ENCODE data around the gene TRPM5.

Gene TRPM5

GRCh38 chr11:2462986-2463765 lies 18.9 kb upstream of the TRPM5 start:
- Histone ChIP-seq H3K27me3 (ENCODE audit: insufficient read depth, low read depth, severe bottlenecking) (peaks cover 32% of the 10 kb centered on the region), H3K4me3 (ENCODE audit: low read depth, low read length) (no peak overlapping the region), H3K36me3 (no peaks in the 10 kb centered on the region), H3K9me3 (ENCODE audit: severe bottlenecking) (no peaks in the 10 kb centered on the region), H3K27ac (no peak overlapping the region)
- TF ChIP-seq CTCF (IDR thresholded peaks at IDR 0.05; ENCODE audit: low read depth, low read length): no peak
- DNase-seq: no peak

GRCh38 chr11:2462543-2462985 lies 18.2 kb upstream of the TRPM5 start:
- no peak for TF ChIP-seq CTCF (IDR thresholded peaks at IDR 0.05; ENCODE audit: low read depth, low read length)
- no peaks in the 10 kb centered on the region for H3K36me3 ChIP-seq
- no peak overlapping the region for H3K4me3 ChIP-seq (ENCODE audit: low read depth, low read length)
- peaks cover 31% of the 10 kb centered on the region for H3K27me3 ChIP-seq (ENCODE audit: insufficient read depth, low read depth, severe bottlenecking)
- H3K9me3 ChIP-seq (ENCODE audit: severe bottlenecking): no peaks in the 10 kb centered on the region
- no peak overlapping the region for H3K27ac ChIP-seq
- no peak for DNase-seq

GRCh38 chr11:2461956-2462542 lies 17.7 kb upstream of the TRPM5 start:
- H3K4me3 ChIP-seq (ENCODE audit: low read depth, low read length): no peak overlapping the region
- DNase-seq: no peak
- peaks cover 32% of the 10 kb centered on the region for H3K27me3 ChIP-seq (ENCODE audit: insufficient read depth, low read depth, severe bottlenecking)
- no peak for TF ChIP-seq CTCF (IDR thresholded peaks at IDR 0.05; ENCODE audit: low read depth, low read length)
- H3K36me3 ChIP-seq: no peaks in the 10 kb centered on the region
- no peak overlapping the region for H3K27ac ChIP-seq
- H3K9me3 ChIP-seq (ENCODE audit: severe bottlenecking): no peaks in the 10 kb centered on the region

GRCh38 chr11:2461253-2461955 lies 17.1 kb upstream of the TRPM5 start:
- Histone ChIP-seq H3K27ac (no peak overlapping the region), H3K36me3 (no peaks in the 10 kb centered on the region), H3K27me3 (ENCODE audit: insufficient read depth, low read depth, severe bottlenecking) (peaks cover 28% of the 10 kb centered on the region), H3K4me3 (ENCODE audit: low read depth, low read length) (no peak overlapping the region), H3K9me3 (ENCODE audit: severe bottlenecking) (no peaks in the 10 kb centered on the region)
- TF ChIP-seq CTCF (IDR thresholded peaks at IDR 0.05; ENCODE audit: low read depth, low read length): no peak
- no peak for DNase-seq

- no peak for DNase-seq
- TF ChIP-seq CTCF (IDR thresholded peaks at IDR 0.05; ENCODE audit: low read depth, low read length): no peak
- Histone ChIP-seq H3K27me3 (ENCODE audit: insufficient read depth, low read depth, severe bottlenecking) (peaks cover 27% of the 10 kb centered on the region), H3K27ac (no peak overlapping the region), H3K9me3 (ENCODE audit: severe bottlenecking) (no peaks in the 10 kb centered on the region), H3K36me3 (no peaks in the 10 kb centered on the region), H3K4me3 (ENCODE audit: low read depth, low read length) (no peak overlapping the region)
Measured at GRCh38 chr11:2460540-2461252, 16.4 kb upstream of the TRPM5 start.
